ENCODE data around the gene NMUR2.

Gene NMUR2

GRCh38 chr5:152380415-152381123 is 24.5 kb downstream of the NMUR2 start:
- no peak for DNase-seq
- H3K36me3 Mint-ChIP-seq (ENCODE audit: low read depth), result no peaks in the 10 kb centered on the region
- no peak overlapping the region for H3K27ac Mint-ChIP-seq
- H3K9me3 Mint-ChIP-seq, result no peaks in the 10 kb centered on the region
- no peaks in the 10 kb centered on the region for H3K4me1 Mint-ChIP-seq
- peaks cover 5% of the 10 kb centered on the region for H3K27me3 Mint-ChIP-seq (ENCODE audit: low read depth, poor library complexity)
- no peak overlapping the region for H3K4me3 Mint-ChIP-seq
- no peak for TF ChIP-seq CTCF (IDR thresholded peaks at IDR 0.05)

GRCh38 chr5:152379331-152379730 is 25.7 kb downstream of the NMUR2 start:
- H3K4me3 Mint-ChIP-seq, result no peak overlapping the region
- no peaks in the 10 kb centered on the region for H3K36me3 Mint-ChIP-seq (ENCODE audit: low read depth)
- no peaks in the 10 kb centered on the region for H3K9me3 Mint-ChIP-seq
- H3K27ac Mint-ChIP-seq, result no peak overlapping the region
- no peaks in the 10 kb centered on the region for H3K4me1 Mint-ChIP-seq
- DNase-seq, result no peak
- no peak for TF ChIP-seq CTCF (IDR thresholded peaks at IDR 0.05)
- H3K27me3 Mint-ChIP-seq (ENCODE audit: low read depth, poor library complexity), result peaks cover 5% of the 10 kb centered on the region

GRCh38 chr5:152378730-152379129 is 26.3 kb downstream of the NMUR2 start:
- TF ChIP-seq CTCF (IDR thresholded peaks at IDR 0.05), result no peak
- H3K27me3 Mint-ChIP-seq (ENCODE audit: low read depth, poor library complexity), result peaks cover 5% of the 10 kb centered on the region
- H3K4me1 Mint-ChIP-seq, result no peaks in the 10 kb centered on the region
- DNase-seq, result no peak
- H3K9me3 Mint-ChIP-seq, result no peaks in the 10 kb centered on the region
- H3K4me3 Mint-ChIP-seq, result no peak overlapping the region
- no peak overlapping the region for H3K27ac Mint-ChIP-seq
- H3K36me3 Mint-ChIP-seq (ENCODE audit: low read depth), result no peaks in the 10 kb centered on the region

- Mint-ChIP-seq H3K27ac (no peak overlapping the region), H3K4me1 (no peaks in the 10 kb centered on the region), H3K36me3 (ENCODE audit: low read depth) (no peaks in the 10 kb centered on the region), H3K27me3 (ENCODE audit: low read depth, poor library complexity) (no peaks in the 10 kb centered on the region), H3K4me3 (no peak overlapping the region), H3K9me3 (no peaks in the 10 kb centered on the region)
- TF ChIP-seq CTCF (IDR thresholded peaks at IDR 0.05), result no peak
- DNase-seq, result no peak
Observed at GRCh38 chr5:152376886-152377285, 28.2 kb downstream of the NMUR2 start.

- no peak for TF ChIP-seq CTCF (IDR thresholded peaks at IDR 0.05)
- H3K27ac Mint-ChIP-seq, result no peak overlapping the region
- H3K36me3 Mint-ChIP-seq (ENCODE audit: low read depth), result no peaks in the 10 kb centered on the region
- H3K27me3 Mint-ChIP-seq (ENCODE audit: low read depth, poor library complexity), result no peaks in the 10 kb centered on the region
- no peaks in the 10 kb centered on the region for H3K9me3 Mint-ChIP-seq
- DNase-seq, result no peak
- no peak overlapping the region for H3K4me3 Mint-ChIP-seq
- H3K4me1 Mint-ChIP-seq, result no peaks in the 10 kb centered on the region
Observed at GRCh38 chr5:152374711-152375275, 30.3 kb downstream of the NMUR2 start.

- H3K36me3 Mint-ChIP-seq (ENCODE audit: low read depth), result no peaks in the 10 kb centered on the region
- H3K4me3 Mint-ChIP-seq, result no peak overlapping the region
- no peak overlapping the region for H3K27ac Mint-ChIP-seq
- no peaks in the 10 kb centered on the region for H3K4me1 Mint-ChIP-seq
- TF ChIP-seq CTCF (IDR thresholded peaks at IDR 0.05), result no peak
- no peaks in the 10 kb centered on the region for H3K27me3 Mint-ChIP-seq (ENCODE audit: low read depth, poor library complexity)
- DNase-seq, result no peak
- no peaks in the 10 kb centered on the region for H3K9me3 Mint-ChIP-seq
Observed at GRCh38 chr5:152372875-152373274, 32.2 kb downstream of the NMUR2 start.
